ENCODE measurements around the gene SLAMF7. TPM values are rescaled to one million over a fixed set of nuclear protein-coding genes. Genes with fewer than 3 reads are reported as not detected.

The SLAMF7 gene
- total and polyA plus RNA-seq, 10 of the 15 experiments (the other 5 are each of a cell fraction or from before 2014, with no cell fraction given): 66.6 to 284 (median 108) TPM

GRCh38 chr1:160789702-160790611, 50.9 kb downstream of the SLAMF7 start (continued):
- peak; percentile 90 for TF ChIP-seq ZNF687 (IDR thresholded peaks at IDR 0.05)
- no peak for TF ChIP-seq ZNF207 (IDR thresholded peaks at IDR 0.05; ENCODE audit: borderline replicate concordance)
- TF ChIP-seq STAT3 (IDR thresholded peaks at IDR 0.05; ENCODE audit: low read depth, low read length): no peak
- peak; percentile 99 for TF ChIP-seq SKIL (IDR thresholded peaks at IDR 0.05; ENCODE audit: low read depth, poor library complexity, severe bottlenecking)

All from GM12878 (cell line).